HepG2 (cell line): ENCODE results near the gene WDR13. TPM values are rescaled to one million over a fixed set of nuclear protein-coding genes. Genes with fewer than 3 reads are reported as not detected.

Source experiments
- ATAC-seq: fragments of 200-7000 bp; cut with Tn5 transposase; 3 replicates; pipeline ENCODE4 v1.9.1; 2020; ENCODE audit warnings: mild to moderate bottlenecking, moderate library complexity
- BruUV-seq: library from RNA; stranded (reverse); fragments of 400-500 nt; replicated peaks from 2 replicates; lab custom pipeline; 2021; lab: Mats Ljungman, UMichigan
- CTCF ChIA-PET: fragments of 300-600 bp; formaldehyde crosslinking; extraction: SDS; loops from one replicate; lab custom pipeline; 2021; ENCODE audit warnings: low total read pairs, inconsistent platforms, low intra/inter-chr PET ratio; lab: Yijun Ruan, JAX
- POLR2A ChIA-PET: fragments of 350-600 bp; sonication (Branson Sonifier 250); formaldehyde crosslinking; loops from one replicate; lab custom pipeline; 2020; ENCODE audit warnings: antibody characterized with exemption, inconsistent platforms; lab: Yijun Ruan, JAX
- DNase-seq: peaks from one replicate; pipeline ENCODE4 v3.0.0-alpha.2; 2015; ENCODE audit warnings: low spot score
- FAIRE-seq: peaks from 3 replicates; lab custom pipeline; 2011; peaks lifted over from hg19 to GRCh38; lab: Jason Lieb, UNC
- H2AFZ ChIP-seq: one replicate; pipeline ENCODE4 v1.6.1; 2011; ENCODE audit warnings: low read length, inconsistent platforms
- H3K27ac ChIP-seq: fragments of 300-600 bp; 3 replicates; pipeline ENCODE4 v1.8.0; 2011; ENCODE audit warnings: mixed run types, mild to moderate bottlenecking, mixed read lengths, low read length, inconsistent platforms; ENCODE audit not compliant: insufficient read depth; ENCODE audit errors: extremely low read length
- H3K27me3 ChIP-seq, 2 experiments: fragments of 200-600 bp in 1 of 2; 2 replicates in 1 of 2; 3 replicates in 1 of 2; pipeline versions ENCODE4 v1.6.0 to v1.8.0; 2011; ENCODE audit warnings: low read length in 2 of 2, mild to moderate bottlenecking in 2 of 2, moderate library complexity in 2 of 2, inconsistent platforms in 1 of 2; ENCODE audit not compliant: insufficient read depth in 2 of 2, control insufficient read depth in 1 of 2
- H3K36me3 ChIP-seq, 2 experiments: fragments of 200-600 bp in 1 of 2; replicated peaks in 1 of 2; 2 replicates in 1 of 2; 3 replicates in 1 of 2; pipeline versions ENCODE4 v1.5.1 to v1.8.0; 2011; ENCODE audit warnings: low read length in 2 of 2, inconsistent platforms in 1 of 2; ENCODE audit not compliant: insufficient read depth in 2 of 2, control insufficient read depth in 1 of 2
- H3K4me1 ChIP-seq: 2 replicates; pipeline ENCODE4 v1.5.1; 2012; ENCODE audit warnings: low read length, inconsistent platforms; ENCODE audit not compliant: insufficient read depth
- H3K4me2 ChIP-seq: 2 replicates; pipeline ENCODE4 v1.6.0; 2011; ENCODE audit warnings: low read depth, low read length, inconsistent platforms
- H3K4me3 ChIP-seq, 3 experiments: fragments of 200-600 bp in 1 of 3; sonication (generic), shearing (Covaris generic) in 1 of 3; replicated peaks in 1 of 3; 2 replicates each; pipeline ENCODE4 v1.5.1; 2011 to 2016; ENCODE audit warnings: low read length in 3 of 3, inconsistent platforms in 2 of 3, low read depth in 2 of 3, mild to moderate bottlenecking in 2 of 3, control low read depth in 1 of 3, mixed read lengths in 1 of 3; ENCODE audit not compliant: insufficient read depth in 1 of 3
- H3K79me2 ChIP-seq: one replicate; pipeline ENCODE4 v1.6.1; 2011; ENCODE audit warnings: low read length, inconsistent platforms; ENCODE audit not compliant: insufficient read depth
- H3K9ac ChIP-seq: 2 replicates; pipeline ENCODE4 v1.6.0; 2011; ENCODE audit warnings: mild to moderate bottlenecking, low read depth, low read length, inconsistent platforms; ENCODE audit not compliant: insufficient read depth
- H3K9me3 ChIP-seq: 2 replicates; pipeline ENCODE4 v1.5.1; 2012; ENCODE audit warnings: mild to moderate bottlenecking, low read length
- H4K20me1 ChIP-seq: 2 replicates; pipeline ENCODE4 v1.6.0; 2011; ENCODE audit warnings: inconsistent platforms, mild to moderate bottlenecking, low read length, moderate library complexity; ENCODE audit not compliant: insufficient read depth
- ATF7-NPFF ChIP-seq: sonication (generic); formaldehyde crosslinking; IDR thresholded peaks from 2 replicates; pipeline ENCODE4 v1.8.1; 2023; ENCODE audit warnings: mild to moderate bottlenecking, low read depth, missing genetic modification reagents, moderate library complexity
- GATAD2A ChIP-seq: IDR thresholded peaks from 2 replicates; pipeline ENCODE4 v1.6.1; 2016
- HMGXB4 ChIP-seq, 2 experiments: sonication (generic) in 1 of 2; formaldehyde crosslinking in 1 of 2; IDR thresholded peaks; 2 replicates each; pipeline versions ENCODE4 v1.4.0 to v1.6.1; 2018 to 2020; ENCODE audit warnings: missing genetic modification reagents in 2 of 2, borderline replicate concordance in 1 of 2, low read depth in 1 of 2, mild to moderate bottlenecking in 1 of 2, missing biosample characterization in 1 of 2
- HNRNPL ChIP-seq: fragments of 200-400 bp; formaldehyde crosslinking; IDR thresholded peaks from 2 replicates; pipeline ENCODE4 v1.6.1; 2017; ENCODE audit warnings: mild to moderate bottlenecking, low read depth, low read length
- HOMEZ ChIP-seq: IDR thresholded peaks from 2 replicates; pipeline ENCODE4 v1.6.1; 2016; ENCODE audit warnings: low read depth
- JUND ChIP-seq: sonication (generic); formaldehyde crosslinking; IDR thresholded peaks from 2 replicates; pipeline ENCODE4 v1.8.0; 2022; ENCODE audit warnings: mild to moderate bottlenecking, missing genetic modification reagents
- KMT2B ChIP-seq: IDR thresholded peaks from 2 replicates; pipeline ENCODE4 v1.6.1; 2016; ENCODE audit warnings: missing genetic modification reagents, missing compliant biosample characterization
- LBX2 ChIP-seq: sonication (generic); formaldehyde crosslinking; IDR thresholded peaks from 2 replicates; pipeline ENCODE4 v1.5.0; 2020; ENCODE audit warnings: missing genetic modification reagents, mild to moderate bottlenecking, borderline replicate concordance
- MIXL1 ChIP-seq: IDR thresholded peaks from 2 replicates; pipeline ENCODE4 v1.6.1; 2016
- PITX1 ChIP-seq: sonication (generic); formaldehyde crosslinking; IDR thresholded peaks from 2 replicates; pipeline ENCODE4 v1.5.1; 2020; ENCODE audit warnings: mild to moderate bottlenecking, missing genetic modification reagents
- SRY ChIP-seq: sonication (generic); formaldehyde crosslinking; IDR thresholded peaks from 2 replicates; pipeline ENCODE4 v1.8.0; 2022; ENCODE audit warnings: mild to moderate bottlenecking, missing genetic modification reagents
- TRIM24 ChIP-seq: sonication (generic); formaldehyde crosslinking; IDR thresholded peaks from 2 replicates; pipeline ENCODE4 v1.8.0; 2022; ENCODE audit warnings: mild to moderate bottlenecking, missing genetic modification reagents
- ZFP82 ChIP-seq: sonication (generic); formaldehyde crosslinking; IDR thresholded peaks from 2 replicates; pipeline ENCODE4 v1.5.1; 2020; ENCODE audit warnings: mild to moderate bottlenecking, missing genetic modification reagents, borderline replicate concordance
- ZNF280B ChIP-seq: sonication (generic); formaldehyde crosslinking; IDR thresholded peaks from 2 replicates; pipeline ENCODE4 v1.5.0; 2020; ENCODE audit warnings: missing genetic modification reagents, mild to moderate bottlenecking, borderline replicate concordance
- ZNF740 ChIP-seq: sonication (generic); formaldehyde crosslinking; IDR thresholded peaks from 2 replicates; pipeline ENCODE4 v1.4.0; 2020; ENCODE audit warnings: missing genetic modification reagents
- WGBS: methylation state at CpG from one replicate; pipeline ENCODE4 v1.1.6; 2017; ENCODE audit warnings: low lambda C conversion rate; 5-methylcytosine and 5-hydroxymethylcytosine counted together
- in situ Hi-C: cut with HindIII; loops from 2 replicates; pipeline ENCODE4 v1.10.0; 2017; ENCODE audit warnings: low pct_unique_long_range_greater_than_20kb; ENCODE audit not compliant: extremely low pct_ligation_motif_present
- intact Hi-C: fragments of 100-400 bp; cut with micrococcal nuclease; formaldehyde crosslinking; loops from one replicate; pipeline ENCODE4 v1.10.0; 2022; ENCODE audit not compliant: unreplicated experiment
- polyA plus RNA-seq, 8 experiments: library from polyadenylated mRNA; depleted of rRNA in 3 of 8; stranded (reverse) in 7 of 8; unstranded in 1 of 8; fragments of >200 nt; fragmentation: Illumina TruSeq in 4 of 8; extraction: Trizol in 4 of 8; gene quantifications; 2 replicates each; pipeline versions ENCODE4 v1.2.1 to v1.2.3, GENCODE V29; 2011 to 2016; ENCODE audit warnings: low read depth in 4 of 8, missing spikeins in 1 of 8, mixed read lengths in 1 of 8; ENCODE audit not compliant: insufficient read depth in 1 of 8
- total RNA-seq, 5 experiments: library from RNA; depleted of rRNA; stranded (reverse); fragments of >200 nt; fragmentation: Illumina TruSeq; extraction: Trizol; gene quantifications; 2 replicates each; pipeline ENCODE4 v1.2.3, GENCODE V29; 2016; ENCODE audit warnings: low read depth in 1 of 5

WDR13 gene
- total and polyA plus RNA-seq, 2 of the 13 experiments (the other 11 are each of a cell fraction or from before 2014, with no cell fraction given): 28.7 to 37.1 TPM

GRCh38 chrX:48626401-48627298, 29.4 kb downstream of the WDR13 start (continued):
- TF ChIP-seq ZNF740 (CRISPR knock-in tag): no peak

- no peak overlapping the region for H2AFZ ChIP-seq
- no peaks in the 10 kb centered on the region for H4K20me1 ChIP-seq
- ChIA-PET POLR2A (no interaction called here), CTCF (no interaction called here)
- no TSS peak for BruUV-seq
- H3K79me2 ChIP-seq: no peaks in the 10 kb centered on the region
- WGBS: 4% methylated on average over 7 of the region's 18 CpGs
- intact Hi-C loops (loop anchor here (10.0 kb wide), 1 partner anchor 123 kb away; no protein-coding TSS in a partner anchor), in situ Hi-C loops (no loop called here)
- peak; percentile 98 for ATAC-seq
- peak overlapping the region; percentile 4 to 46 (median 16); a peak in 3 of 6 replicates for H3K4me3 ChIP-seq
- no peak overlapping the region for H3K9ac ChIP-seq
- H3K9me3 ChIP-seq: no peaks in the 10 kb centered on the region
- FAIRE-seq: peak; percentile 100
- H3K36me3 ChIP-seq: no peaks in the 10 kb centered on the region
- no peaks in the 10 kb centered on the region for H3K27me3 ChIP-seq
- DNase-seq: peak; percentile 85
- H3K27ac ChIP-seq: no peak overlapping the region
- H3K4me2 ChIP-seq: peak overlapping the region; percentile 69
- H3K4me1 ChIP-seq: peaks cover 9% of the 10 kb centered on the region
- TF ChIP-seq TRIM24 (no peak), SRY (CRISPR knock-in tag) (no peak), ZFP82 (CRISPR knock-in tag) (no peak), HMGXB4 (CRISPR knock-in tag; IDR thresholded peaks at IDR 0.05; ENCODE audit: borderline replicate concordance in 1 of 2, low read depth in 1 of 2) (no peak), KMT2B (CRISPR knock-in tag) (no peak), GATAD2A (CRISPR knock-in tag) (peak; percentile 49), HOMEZ (CRISPR knock-in tag) (0 out of 2 replicates have a peak, but pooled peaks have one; percentile 23), HNRNPL (no peak), LBX2 (CRISPR knock-in tag) (no peak), ATF7-NPFF (no peak), PITX1 (no peak), MIXL1 (CRISPR knock-in tag) (0 out of 2 replicates have a peak, but pooled peaks have one; percentile 23), JUND (CRISPR knock-in tag) (no peak), ZNF280B (CRISPR knock-in tag) (no peak)
These were observed 34.2 kb downstream of the WDR13 start for GRCh38 chrX:48631376-48632090.
